ENCODE results near the gene TPSD1.

DNA sequence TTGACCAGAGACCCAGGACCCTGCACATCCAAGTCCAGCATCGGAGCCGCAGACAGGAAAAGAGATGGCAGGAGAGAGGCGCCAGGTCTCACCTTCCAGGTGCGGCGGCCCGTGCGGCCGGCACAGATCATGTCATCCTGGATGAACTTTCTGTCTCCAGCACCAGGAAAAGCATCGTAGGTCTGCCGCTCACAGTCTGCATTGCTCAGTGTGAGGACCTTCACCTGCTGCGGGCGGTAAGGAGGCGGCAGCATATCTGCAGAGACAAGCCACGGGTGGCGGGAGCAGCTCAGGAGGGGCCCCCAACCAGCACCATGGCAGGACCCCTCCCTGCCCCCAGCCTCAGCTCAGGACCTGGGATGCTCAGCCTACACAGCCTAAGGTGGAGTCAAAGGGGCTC is 17.9 kb downstream of the TPSD1 start:
- no peak for TF ChIP-seq POLR2A (IDR thresholded peaks at IDR 0.05; ENCODE audit: low read length)
- no peak for TF ChIP-seq GATA1 (IDR thresholded peaks at IDR 0.05; ENCODE audit: low read depth, low read length)

Data from erythroblast (primary cell).